MV-4-11 (cell line): ENCODE measurements around the gene NTSR1.

Source experiments
- DNase-seq: peaks from one replicate; lab custom pipeline; 2025; lab: John Stamatoyannopoulos, UW

The NTSR1 gene

GRCh38 chr20:62708591-62709536 is at the start of gene NTSR1:
Gene NTSR1, plus strand, starts transcription at chr20:62708836. Its CDS starts 372 bp downstream, at chr20:62709208.
- DNase-seq = no peak

GRCh38 chr20:62659488-62660239 is 49.0 kb upstream of the NTSR1 start:
- DNase-seq = no peak

GRCh38 chr20:62660240-62660615 is 48.4 kb upstream of the NTSR1 start:
- DNase-seq = no peak

- no peak for DNase-seq
Observed at GRCh38 chr20:62660768-62661167, 47.9 kb upstream of the NTSR1 start.

- no peak for DNase-seq
Observed at GRCh38 chr20:62661647-62662046, 47.0 kb upstream of the NTSR1 start.

- DNase-seq = no peak
Observed at GRCh38 chr20:62662422-62662821, 46.2 kb upstream of the NTSR1 start.

GRCh38 chr20:62663145-62664018 is 45.3 kb upstream of the NTSR1 start:
- DNase-seq = no peak

GRCh38 chr20:62664019-62664971 is 44.3 kb upstream of the NTSR1 start:
- DNase-seq = no peak

GRCh38 chr20:62665153-62665754 is 43.4 kb upstream of the NTSR1 start:
- DNase-seq = no peak

GRCh38 chr20:62665826-62666735 is 42.6 kb upstream of the NTSR1 start:
- no peak for DNase-seq

GRCh38 chr20:62666736-62667529 is 41.7 kb upstream of the NTSR1 start:
- no peak for DNase-seq

GRCh38 chr20:62667530-62668440 is 40.9 kb upstream of the NTSR1 start:
- DNase-seq = no peak

- peak; percentile 38 for DNase-seq
Observed at GRCh38 chr20:62668441-62669027, 40.1 kb upstream of the NTSR1 start.

- DNase-seq = no peak
Observed at GRCh38 chr20:62669249-62669648, 39.4 kb upstream of the NTSR1 start.

- DNase-seq = no peak
Observed at GRCh38 chr20:62670156-62670555, 38.5 kb upstream of the NTSR1 start.

- no peak for DNase-seq
Observed at GRCh38 chr20:62670998-62671397, 37.6 kb upstream of the NTSR1 start.

GRCh38 chr20:62671765-62672164 is 36.9 kb upstream of the NTSR1 start:
- peak; percentile 85 for DNase-seq
